ENCODE data around the gene VAMP2. TPM values are rescaled to one million over a fixed set of nuclear protein-coding genes. Genes with fewer than 3 reads are reported as not detected.

VAMP2 gene
- total RNA-seq, 2 donors from 2014 or later, result 32.1 to 32.2 TPM

- no peaks in the 10 kb centered on the region for H3K4me1 ChIP-seq (ENCODE audit: control insufficient read depth, insufficient read depth, low read length)
- no peak overlapping the region for H3K27ac ChIP-seq (ENCODE audit: low read depth, low read length)
- peaks cover 68% of the 10 kb centered on the region for H3K27me3 Mint-ChIP-seq (ENCODE audit: insufficient read depth)
- no peaks in the 10 kb centered on the region for H3K36me3 ChIP-seq (ENCODE audit: control insufficient read depth, insufficient read depth, low read length)
- DNase-seq, result no peak
- no peaks in the 10 kb centered on the region for H3K9me3 ChIP-seq (ENCODE audit: control insufficient read depth, low read length)
- no peak overlapping the region for H3K9ac ChIP-seq (ENCODE audit: extremely low read depth, low read length, poor library complexity, severe bottlenecking)
- H3K27ac Mint-ChIP-seq, result no peak overlapping the region
- H3K4me3 ChIP-seq (ENCODE audit: low read length), result no peak overlapping the region
- no peak for TF ChIP-seq CTCF (conservative IDR thresholded peaks at IDR 0.05)
- peaks cover 20% of the 10 kb centered on the region for H3K4me1 Mint-ChIP-seq
- H3K27me3 ChIP-seq (ENCODE audit: control insufficient read depth, insufficient read depth, low read length, poor library complexity, severe bottlenecking), result peaks cover 61% of the 10 kb centered on the region
- H3K9me3 Mint-ChIP-seq, result no peaks in the 10 kb centered on the region
- 86 to 90% methylated on average over 14 of the region's 14 CpGs for WGBS, 2 experiments (ENCODE audit: insufficient coverage in 1 of 2, insufficient read length in 1 of 2)
- no peak overlapping the region for H3K4me3 Mint-ChIP-seq
- H3K36me3 Mint-ChIP-seq (ENCODE audit: low read depth), result no peaks in the 10 kb centered on the region
Measured at GRCh38 chr17:8128125-8128784, 34.5 kb downstream of the VAMP2 start.

GRCh38 chr17:8126491-8127066 lies 36.2 kb downstream of the VAMP2 start:
- Histone ChIP-seq H3K27ac (ENCODE audit: low read depth, low read length) (no peak overlapping the region), H3K9ac (ENCODE audit: extremely low read depth, low read length, poor library complexity, severe bottlenecking) (peak overlapping the region; percentile 41), H3K9me3 (ENCODE audit: control insufficient read depth, low read length) (no peaks in the 10 kb centered on the region), H3K4me1 (ENCODE audit: control insufficient read depth, insufficient read depth, low read length) (no peaks in the 10 kb centered on the region), H3K4me3 (ENCODE audit: low read length) (peak overlapping the region; percentile 91), H3K36me3 (ENCODE audit: control insufficient read depth, insufficient read depth, low read length) (no peaks in the 10 kb centered on the region), H3K27me3 (ENCODE audit: control insufficient read depth, insufficient read depth, low read length, poor library complexity, severe bottlenecking) (peaks cover 77% of the 10 kb centered on the region)
- no peak for TF ChIP-seq CTCF (conservative IDR thresholded peaks at IDR 0.05)
- WGBS, 2 experiments (ENCODE audit: insufficient coverage in 1 of 2, insufficient read length in 1 of 2), result 1 to 4% methylated on average over 23 to 45 of the region's 45 CpGs
- H3K4me3 Mint-ChIP-seq, result peak overlapping the region; percentile 83
- no peaks in the 10 kb centered on the region for H3K9me3 Mint-ChIP-seq
- peaks cover 20% of the 10 kb centered on the region for H3K4me1 Mint-ChIP-seq
- H3K27ac Mint-ChIP-seq, result no peak overlapping the region
- H3K27me3 Mint-ChIP-seq (ENCODE audit: insufficient read depth), result peaks cover 80% of the 10 kb centered on the region
- H3K36me3 Mint-ChIP-seq (ENCODE audit: low read depth), result no peaks in the 10 kb centered on the region
- DNase-seq, result no peak

- Histone ChIP-seq H3K27ac (ENCODE audit: low read depth, low read length) (no peak overlapping the region), H3K9me3 (ENCODE audit: control insufficient read depth, low read length) (no peaks in the 10 kb centered on the region), H3K4me1 (ENCODE audit: control insufficient read depth, insufficient read depth, low read length) (no peaks in the 10 kb centered on the region), H3K36me3 (ENCODE audit: control insufficient read depth, insufficient read depth, low read length) (no peaks in the 10 kb centered on the region), H3K27me3 (ENCODE audit: control insufficient read depth, insufficient read depth, low read length, poor library complexity, severe bottlenecking) (peaks cover 77% of the 10 kb centered on the region), H3K9ac (ENCODE audit: extremely low read depth, low read length, poor library complexity, severe bottlenecking) (no peak overlapping the region), H3K4me3 (ENCODE audit: low read length) (peak overlapping the region; percentile 91)
- Mint-ChIP-seq H3K4me1 (peaks cover 20% of the 10 kb centered on the region), H3K27ac (no peak overlapping the region), H3K4me3 (peak overlapping the region; percentile 83), H3K27me3 (ENCODE audit: insufficient read depth) (peaks cover 78% of the 10 kb centered on the region), H3K9me3 (no peaks in the 10 kb centered on the region), H3K36me3 (ENCODE audit: low read depth) (no peaks in the 10 kb centered on the region)
- peak; percentile 89 for DNase-seq
- 0% methylated on average over 23 to 35 of the region's 35 CpGs for WGBS, 2 experiments (ENCODE audit: insufficient coverage in 1 of 2, insufficient read length in 1 of 2)
- TF ChIP-seq CTCF (conservative IDR thresholded peaks at IDR 0.05), result no peak
Measured at GRCh38 chr17:8125947-8126490, 36.7 kb downstream of the VAMP2 start.

Measured in endodermal cell (in vitro differentiated cells).